HG02973 (cell line): ENCODE data around the gene LRRIQ4.

Source experiments
- ATAC-seq: cut with Tn5 transposase; IDR thresholded peaks from one replicate; pipeline ENCODE4 v1.9.1; 2021; ENCODE audit warnings: moderate library complexity; ENCODE audit not compliant: unreplicated experiment

The LRRIQ4 gene

GRCh38 chr3:169850618-169851017 is 37.9 kb downstream of the LRRIQ4 start:
- no peak for ATAC-seq

GRCh38 chr3:169855514-169855913 is 42.8 kb downstream of the LRRIQ4 start:
- no peak for ATAC-seq

GRCh38 chr3:169857811-169858210 is 45.1 kb downstream of the LRRIQ4 start:
- ATAC-seq = no peak

- no peak for ATAC-seq
These were observed 49.2 kb downstream of the LRRIQ4 start for GRCh38 chr3:169861871-169862270.

GRCh38 chr3:169863458-169863899 is 50.8 kb downstream of the LRRIQ4 start:
- no peak for ATAC-seq

- no peak for ATAC-seq
These were observed 51.6 kb downstream of the LRRIQ4 start for GRCh38 chr3:169864270-169864669.

GRCh38 chr3:169865176-169865767 is 52.6 kb downstream of the LRRIQ4 start:
- no peak for ATAC-seq

- no peak for ATAC-seq
These were observed 55.0 kb downstream of the LRRIQ4 start for GRCh38 chr3:169867584-169868210.

- no peak for ATAC-seq
These were observed 55.7 kb downstream of the LRRIQ4 start for GRCh38 chr3:169868369-169868768.

GRCh38 chr3:169869484-169870220 is 57.0 kb downstream of the LRRIQ4 start, which contains the start of gene LRRC31:
LRRC31 (minus strand) TSS chr3:169869935; CDS start chr3:169869807, 128 bp downstream.
- ATAC-seq = no peak

GRCh38 chr3:169871129-169871886 is 58.6 kb downstream of the LRRIQ4 start:
- no peak for ATAC-seq

GRCh38 chr3:169879013-169879557 is 66.4 kb downstream of the LRRIQ4 start:
- no peak for ATAC-seq

- ATAC-seq = no peak
These were observed 67.3 kb downstream of the LRRIQ4 start for GRCh38 chr3:169879845-169880575.

- no peak for ATAC-seq
These were observed 68.0 kb downstream of the LRRIQ4 start for GRCh38 chr3:169880576-169881250.

- ATAC-seq = no peak
These were observed 74.0 kb downstream of the LRRIQ4 start for GRCh38 chr3:169886671-169887070.
